Fibroblast of villous mesenchyme (primary cell): ENCODE data around the gene TESMIN. TPM values are rescaled to one million over a fixed set of nuclear protein-coding genes. Genes with fewer than 3 reads are reported as not detected.

Experiments
- DNase-seq: peaks from one replicate; pipeline ENCODE4 v3.0.0-alpha.2; 2010; ENCODE audit warnings: low read depth
- H3K4me3 ChIP-seq: 2 replicates; pipeline ENCODE4 v1.5.1; 2011; ENCODE audit warnings: low read depth, mild to moderate bottlenecking, low read length
- CTCF ChIP-seq: IDR thresholded peaks from 2 replicates; pipeline ENCODE4 v1.5.1; 2012; ENCODE audit warnings: low read depth, mild to moderate bottlenecking, low read length; ENCODE audit not compliant: insufficient read depth
- total RNA-seq: library from RNA; depleted of rRNA; stranded (reverse); fragments of >200 nt; gene quantifications from 2 replicates; pipeline ENCODE4 v1.2.3, GENCODE V29; 2012

Gene TESMIN
- total RNA-seq, 1 donor: 2.6 TPM

DNA sequence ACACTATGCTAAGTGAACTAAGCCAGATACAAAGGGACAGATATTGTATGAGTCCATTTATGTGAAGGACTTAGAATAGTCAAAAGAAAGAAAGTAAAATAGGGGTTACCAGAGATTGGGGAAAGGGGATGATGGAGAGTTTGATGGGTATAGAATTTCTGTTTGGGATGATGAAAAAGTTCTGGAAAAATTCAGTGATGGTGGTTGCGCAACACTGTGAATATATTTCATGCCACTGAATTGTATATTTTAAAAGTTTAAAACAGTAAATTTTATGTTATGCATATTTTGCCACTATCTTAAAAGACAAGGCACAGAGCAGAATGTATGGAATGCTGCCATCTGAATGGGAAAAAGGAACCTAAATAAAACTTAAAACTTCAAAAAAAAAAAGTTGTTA, 29.2 kb downstream of the TESMIN start:
- no peak for TF ChIP-seq CTCF
- DNase-seq: no peak
- no peak overlapping the region for H3K4me3 ChIP-seq

GRCh38 chr11:68721075-68721474, 30.2 kb downstream of the TESMIN start:
- DNase-seq: no peak
- H3K4me3 ChIP-seq: no peak overlapping the region
- no peak for TF ChIP-seq CTCF

DNA sequence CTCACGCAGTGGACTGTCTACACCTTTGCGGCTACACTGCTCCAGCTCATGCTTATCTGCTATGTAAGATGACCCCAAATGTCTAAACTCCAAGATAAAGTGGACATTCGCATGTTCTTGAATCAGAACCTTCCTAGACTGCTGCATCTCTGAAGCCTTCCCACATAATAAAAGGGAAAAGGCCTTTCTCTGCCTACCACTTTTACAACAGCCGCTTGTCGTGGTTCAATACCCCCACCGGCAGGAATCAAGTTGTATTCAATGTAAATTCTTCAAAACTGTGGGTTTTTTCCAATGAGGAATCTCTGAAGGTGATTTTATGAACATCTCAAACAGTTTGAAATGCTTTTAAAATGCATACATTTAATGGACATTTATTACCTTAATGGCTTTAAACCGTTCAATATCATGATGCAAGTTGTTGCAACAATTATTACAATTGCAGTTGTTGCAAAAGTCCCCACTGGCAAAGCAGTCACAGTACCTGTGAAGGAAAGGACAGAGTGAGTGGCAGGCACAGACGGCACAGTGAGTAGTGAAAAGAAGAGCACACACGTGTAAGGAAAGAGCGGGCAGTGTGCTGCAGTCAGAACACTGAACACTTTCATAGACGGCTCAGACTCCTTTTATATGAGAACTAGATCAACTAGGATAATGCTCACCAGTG, 35.7 kb downstream of the TESMIN start:
- H3K4me3 ChIP-seq: no peak overlapping the region
- no peak for DNase-seq
- no peak for TF ChIP-seq CTCF

GRCh38 chr11:68714060-68714856, 37.1 kb downstream of the TESMIN start:
- no peak for DNase-seq
- no peak overlapping the region for H3K4me3 ChIP-seq
- TF ChIP-seq CTCF: no peak

- no peak for TF ChIP-seq CTCF
- no peak for DNase-seq
Measured at GRCh38 chr11:68711114-68711513, 40.2 kb downstream of the TESMIN start.

GRCh38 chr11:68710409-68710808, 40.9 kb downstream of the TESMIN start:
- H3K4me3 ChIP-seq: no peak overlapping the region
- no peak for DNase-seq
- no peak for TF ChIP-seq CTCF

More at GRCh38 chr11:68711114-68711513, 40.2 kb downstream of the TESMIN start:
- no peak overlapping the region for H3K4me3 ChIP-seq
